ENCODE data around the gene SUGCT. TPM values are rescaled to one million over a fixed set of nuclear protein-coding genes. Genes with fewer than 3 reads are reported as not detected.

The SUGCT gene
- total and polyA plus RNA-seq, 9 of the 15 experiments (the other 6 are each of a cell fraction or from before 2014, with no cell fraction given): 0.58 to 2.5 (median 1.4) TPM

GRCh38 chr7:40815512-40815911, 680.7 kb downstream of the SUGCT start (continued):
- TF ChIP-seq AFF1 (IDR thresholded peaks at IDR 0.05; ENCODE audit: low read depth in 1 of 2, partially characterized antibody in 2 of 2): no peak
- TF ChIP-seq ELK3 (CRISPR knock-in tag; IDR thresholded peaks at IDR 0.05): no peak
- TF ChIP-seq ZNF175 (CRISPR knock-in tag; IDR thresholded peaks at IDR 0.05; ENCODE audit: low read depth): no peak
- TF ChIP-seq GATAD2B (IDR thresholded peaks at IDR 0.05; ENCODE audit: borderline replicate concordance): no peak
- TF ChIP-seq ETS1 (conservative IDR thresholded peaks at IDR 0.05; ENCODE audit: control insufficient read depth, low read depth, low read length): no peak
- TF ChIP-seq PHF8 (IDR thresholded peaks at IDR 0.05; ENCODE audit: borderline replicate concordance, low read length): no peak
- no peak for TF ChIP-seq ATF4 (CRISPR knock-in tag; IDR thresholded peaks at IDR 0.05)
- TF ChIP-seq TBP (optimal IDR thresholded peaks at IDR 0.05; ENCODE audit: low read depth, low read length): no peak

Measured in K562 (cell line).